PC-3 (cell line): ENCODE data around the gene EIF2AK3. TPM values are rescaled to one million over a fixed set of nuclear protein-coding genes. Genes with fewer than 3 reads are reported as not detected.

ENCODE experiments used
- ATAC-seq: fragments of 200-7000 bp; cut with Tn5 transposase; 2 replicates; pipeline ENCODE4 v1.9.1; 2020; ENCODE audit warnings: mild to moderate bottlenecking, moderate library complexity
- BruUV-seq: library from RNA; stranded (reverse); fragments of 400-500 nt; replicated peaks from 2 replicates; lab custom pipeline; 2021; lab: Mats Ljungman, UMichigan
- CTCF ChIA-PET: fragments of 300-600 bp; sonication (Branson Sonifier 250); formaldehyde crosslinking; loops from one replicate; lab custom pipeline; 2022; ENCODE audit warnings: antibody characterized with exemption; lab: Charles Lee
- POLR2A ChIA-PET: fragments of 300-600 bp; sonication (Branson Sonifier 250); formaldehyde crosslinking; loops from one replicate; lab custom pipeline; 2022; ENCODE audit warnings: antibody characterized with exemption; ENCODE audit not compliant: unreplicated experiment; lab: Charles Lee
- DNase-seq: peaks from one replicate; pipeline ENCODE4 v3.0.0-alpha.2; 2015
- H2AFZ ChIP-seq: fragments of 300-600 bp; sonication (generic); 2 replicates; pipeline ENCODE4 v1.6.0; 2016; ENCODE audit warnings: antibody characterized with exemption, low read length
- H3F3A ChIP-seq: fragments of 300-600 bp; sonication (generic); one replicate; pipeline ENCODE4 v1.6.0; 2017; ENCODE audit warnings: antibody characterized with exemption, low read length, control low read depth, mild to moderate bottlenecking; ENCODE audit not compliant: unreplicated experiment
- H3K27ac ChIP-seq: fragments of 300-600 bp; sonication (generic); 2 replicates; pipeline ENCODE4 v1.5.1; 2016; ENCODE audit warnings: mild to moderate bottlenecking, low read length
- H3K27me3 ChIP-seq: fragments of 300-600 bp; sonication (generic); 2 replicates; pipeline ENCODE4 v1.6.1; 2016; ENCODE audit warnings: low read length, mixed read lengths
- H3K36me3 ChIP-seq: fragments of 300-600 bp; sonication (generic); 2 replicates; pipeline ENCODE4 v1.6.1; 2016; ENCODE audit warnings: low read depth, mixed run types, low read length, mixed read lengths
- H3K4me1 ChIP-seq: fragments of 300-600 bp; sonication (generic); 2 replicates; pipeline ENCODE4 v1.5.1; 2016; ENCODE audit warnings: low read length; ENCODE audit not compliant: insufficient read depth
- H3K4me2 ChIP-seq: fragments of 300-600 bp; sonication (generic); 2 replicates; pipeline ENCODE4 v1.6.0; 2016; ENCODE audit warnings: low read length
- H3K4me3 ChIP-seq: fragments of 300-600 bp; sonication (generic); 2 replicates; pipeline ENCODE4 v1.5.1; 2016; ENCODE audit warnings: mild to moderate bottlenecking, low read length, mixed read lengths
- H3K79me2 ChIP-seq: fragments of 300-600 bp; sonication (generic); 2 replicates; pipeline ENCODE4 v1.6.1; 2017; ENCODE audit warnings: low read length, mixed read lengths
- H3K9ac ChIP-seq: fragments of 300-600 bp; sonication (generic); 2 replicates; pipeline ENCODE4 v1.6.0; 2016; ENCODE audit warnings: mild to moderate bottlenecking, low read length
- H3K9me2 ChIP-seq: fragments of 300-600 bp; sonication (generic); replicated peaks from 2 replicates; pipeline ENCODE4 v1.6.1; 2016; ENCODE audit warnings: mixed run types, low read length, mixed read lengths
- H3K9me3 ChIP-seq: fragments of 300-600 bp; sonication (generic); 2 replicates; pipeline ENCODE4 v1.6.1; 2016; ENCODE audit warnings: low read length, mixed read lengths
- H4K20me1 ChIP-seq: fragments of 300-600 bp; sonication (generic); 2 replicates; pipeline ENCODE4 v1.6.1; 2016; ENCODE audit warnings: low read length, mixed read lengths
- EZH2 ChIP-seq: fragments of 300-600 bp; sonication (generic); IDR thresholded peaks from one replicate; pipeline ENCODE4 v1.6.1; 2017; ENCODE audit warnings: antibody characterized with exemption, mild to moderate bottlenecking, low read length; ENCODE audit not compliant: unreplicated experiment
- EZH2phosphoT487 ChIP-seq: fragments of 300-600 bp; sonication (generic); IDR thresholded peaks from 2 replicates; pipeline ENCODE4 v1.6.1; 2018; ENCODE audit warnings: mild to moderate bottlenecking, antibody characterized with exemption, low read length, borderline replicate concordance
- intact Hi-C: fragments of 100-400 bp; cut with micrococcal nuclease; formaldehyde crosslinking; loops from 2 replicates; pipeline ENCODE4 v1.9.0; 2023
- total RNA-seq: library from RNA; depleted of rRNA; stranded (reverse); fragments of >200 nt; gene quantifications from 2 replicates; pipeline ENCODE4 v1.2.3, GENCODE V29; 2014
- TF ChIP-seq, protein P1 (sequence below): fragments of 300-600 bp; sonication (generic); conservative IDR thresholded peaks from 2 replicates; pipeline ENCODE4 v1.5.1; 2017; ENCODE audit warnings: antibody characterized with exemption, low read depth, mild to moderate bottlenecking, low read length

EIF2AK3 gene
- total RNA-seq, 1 experiment from 2014 or later: 10.7 TPM

- CTCF ChIA-PET: no interaction called here
- H3F3A ChIP-seq: no peaks in the 10 kb centered on the region
- H3K79me2 ChIP-seq: no peaks in the 10 kb centered on the region
- H3K36me3 ChIP-seq: peaks cover 23% of the 10 kb centered on the region; the same call in 1 of the 2 replicates
- BruUV-seq: no TSS peak
- no peaks in the 10 kb centered on the region for H3K4me1 ChIP-seq
- H3K4me3 ChIP-seq: no peak overlapping the region
- no peak overlapping the region for H3K9ac ChIP-seq
- ATAC-seq (no peak; the same call in 1 of the 2 replicates), DNase-seq (no peak)
- H2AFZ ChIP-seq: no peak overlapping the region
- no peaks in the 10 kb centered on the region for H3K9me3 ChIP-seq
- POLR2A ChIA-PET: no interaction called here
- H3K9me2 ChIP-seq: no peaks in the 10 kb centered on the region
- TF ChIP-seq EZH2 (no peak), EZH2phosphoT487 (no peak)
- TF ChIP-seq, protein P1, sequence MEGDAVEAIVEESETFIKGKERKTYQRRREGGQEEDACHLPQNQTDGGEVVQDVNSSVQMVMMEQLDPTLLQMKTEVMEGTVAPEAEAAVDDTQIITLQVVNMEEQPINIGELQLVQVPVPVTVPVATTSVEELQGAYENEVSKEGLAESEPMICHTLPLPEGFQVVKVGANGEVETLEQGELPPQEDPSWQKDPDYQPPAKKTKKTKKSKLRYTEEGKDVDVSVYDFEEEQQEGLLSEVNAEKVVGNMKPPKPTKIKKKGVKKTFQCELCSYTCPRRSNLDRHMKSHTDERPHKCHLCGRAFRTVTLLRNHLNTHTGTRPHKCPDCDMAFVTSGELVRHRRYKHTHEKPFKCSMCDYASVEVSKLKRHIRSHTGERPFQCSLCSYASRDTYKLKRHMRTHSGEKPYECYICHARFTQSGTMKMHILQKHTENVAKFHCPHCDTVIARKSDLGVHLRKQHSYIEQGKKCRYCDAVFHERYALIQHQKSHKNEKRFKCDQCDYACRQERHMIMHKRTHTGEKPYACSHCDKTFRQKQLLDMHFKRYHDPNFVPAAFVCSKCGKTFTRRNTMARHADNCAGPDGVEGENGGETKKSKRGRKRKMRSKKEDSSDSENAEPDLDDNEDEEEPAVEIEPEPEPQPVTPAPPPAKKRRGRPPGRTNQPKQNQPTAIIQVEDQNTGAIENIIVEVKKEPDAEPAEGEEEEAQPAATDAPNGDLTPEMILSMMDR: no peak
- H3K27ac ChIP-seq: no peak overlapping the region
- H3K4me2 ChIP-seq: no peak overlapping the region
- H4K20me1 ChIP-seq: no peaks in the 10 kb centered on the region
- H3K27me3 ChIP-seq: no peaks in the 10 kb centered on the region
- intact Hi-C loops: no loop called here
Observed at GRCh38 chr2:88582030-88582429, 45.2 kb downstream of the EIF2AK3 start.

DNA sequence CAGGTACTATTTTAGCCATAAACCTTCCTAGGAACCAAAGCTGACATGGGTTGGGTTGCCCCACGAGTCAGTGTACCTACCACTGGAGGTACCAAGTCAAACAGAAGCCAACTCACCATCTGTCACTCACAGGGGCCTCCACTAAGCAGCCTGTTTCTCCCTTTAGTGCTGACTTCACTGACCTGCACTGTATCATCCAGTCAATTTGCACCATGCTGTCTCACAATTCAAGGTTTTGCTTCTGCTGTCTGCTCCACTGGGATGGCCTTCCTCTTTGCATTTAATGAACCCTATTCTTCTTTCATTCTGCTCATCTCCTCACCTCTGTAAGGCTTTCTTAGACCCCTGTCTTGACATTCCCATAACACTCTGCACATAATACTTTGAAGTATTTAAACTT is 47.2 kb downstream of the EIF2AK3 start:
- TF ChIP-seq EZH2: no peak
- TF ChIP-seq, protein P1: no peak
- TF ChIP-seq EZH2phosphoT487: no peak
- Histone ChIP-seq H3K27me3 (no peaks in the 10 kb centered on the region), H3K4me3 (no peak overlapping the region), H3F3A (no peaks in the 10 kb centered on the region), H3K9ac (no peak overlapping the region), H3K4me1 (no peaks in the 10 kb centered on the region), H2AFZ (no peak overlapping the region), H3K27ac (no peak overlapping the region), H3K4me2 (no peak overlapping the region), H3K36me3 (peaks cover 23% of the 10 kb centered on the region; the same call in 1 of the 2 replicates), H4K20me1 (no peaks in the 10 kb centered on the region), H3K79me2 (no peaks in the 10 kb centered on the region), H3K9me2 (no peaks in the 10 kb centered on the region), H3K9me3 (no peaks in the 10 kb centered on the region)
- no TSS peak for BruUV-seq
- DNase-seq (no peak), ATAC-seq (no peak)
- ChIA-PET POLR2A (no interaction called here), CTCF (no interaction called here)
- intact Hi-C loops: no loop called here

GRCh38 chr2:88575630-88576029 is 51.6 kb downstream of the EIF2AK3 start:
- no peaks in the 10 kb centered on the region for H3K79me2 ChIP-seq
- BruUV-seq: no TSS peak
- no peaks in the 10 kb centered on the region for H3K27me3 ChIP-seq
- no peak overlapping the region for H2AFZ ChIP-seq
- H3K4me2 ChIP-seq: no peak overlapping the region
- intact Hi-C loops: no loop called here
- ChIA-PET CTCF (no interaction called here), POLR2A (no interaction called here)
- H4K20me1 ChIP-seq: no peaks in the 10 kb centered on the region
- DNase-seq (no peak), ATAC-seq (no peak)
- no peak overlapping the region for H3K27ac ChIP-seq
- peaks cover 22% of the 10 kb centered on the region for H3K36me3 ChIP-seq
- H3K9ac ChIP-seq: no peak overlapping the region
- no peaks in the 10 kb centered on the region for H3F3A ChIP-seq
- no peaks in the 10 kb centered on the region for H3K9me2 ChIP-seq
- no peak overlapping the region for H3K4me3 ChIP-seq
- TF ChIP-seq, protein P1: no peak
- TF ChIP-seq EZH2phosphoT487 (no peak), EZH2 (no peak)
- H3K4me1 ChIP-seq: no peaks in the 10 kb centered on the region
- H3K9me3 ChIP-seq: no peaks in the 10 kb centered on the region
